ENCODE data around the gene KRT71.

GRCh38 chr12:52585946-52586345, 33.0 kb upstream of the KRT71 start:
- no peak for TF ChIP-seq EZH2 (optimal IDR thresholded peaks at IDR 0.05; ENCODE audit: low read depth, low read length)
- no peak for TF ChIP-seq CTCF (IDR thresholded peaks at IDR 0.05; ENCODE audit: low read length)
